GM19328 (cell line): ENCODE measurements around the gene AGFG2.
"Not testable (repeated sequence)": the region's sequence is repeated elsewhere in the genome, so short reads cannot be mapped to it uniquely, and the experiment has no call there.

ENCODE experiments used
- ATAC-seq: cut with Tn5 transposase; IDR thresholded peaks from one replicate; pipeline ENCODE4 v1.9.1; 2021; ENCODE audit warnings: mild to moderate bottlenecking, moderate library complexity; ENCODE audit not compliant: unreplicated experiment

AGFG2 gene

GRCh38 chr7:100547872-100548271 is 8.9 kb downstream of the AGFG2 start:
- no peak for ATAC-seq

DNA sequence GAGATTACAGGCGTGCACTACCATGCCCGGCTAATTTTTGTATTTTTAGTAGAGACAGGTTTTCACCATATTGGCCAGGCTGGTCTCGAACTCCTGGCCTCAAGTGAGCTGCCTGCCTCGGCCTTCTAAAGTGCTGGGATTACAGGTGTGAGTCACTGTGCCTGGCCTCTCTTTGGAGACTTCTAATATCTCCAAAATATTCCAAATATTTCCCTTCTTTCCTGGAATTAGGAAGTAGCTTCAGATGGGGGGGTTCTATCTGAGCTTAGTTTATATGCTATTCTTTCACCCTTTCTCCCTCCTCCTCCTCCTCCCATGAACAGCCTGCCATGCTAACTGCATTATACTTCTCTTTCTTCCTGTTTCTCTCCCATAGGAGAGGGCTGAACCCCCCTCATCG is 9.4 kb downstream of the AGFG2 start:
- not testable (repeated sequence) for ATAC-seq

DNA sequence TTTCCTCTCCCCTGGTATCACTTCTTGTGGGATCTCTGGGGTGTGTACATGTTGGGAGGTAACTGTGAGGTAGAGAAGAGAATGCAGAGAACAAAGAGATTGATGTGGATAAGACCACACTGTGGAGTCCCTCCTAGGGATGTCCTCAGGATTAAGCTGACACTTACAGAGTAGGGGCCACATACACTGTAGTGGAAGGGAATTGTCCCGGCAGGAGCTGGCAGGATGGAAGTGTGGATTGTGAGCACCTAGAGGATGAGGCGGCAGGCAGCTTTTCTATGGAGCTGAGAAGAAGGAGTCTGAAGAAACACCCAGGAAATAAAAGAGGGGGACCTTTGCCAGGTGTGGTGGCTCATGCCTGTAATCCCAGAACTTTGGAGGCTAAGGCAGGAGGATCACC is 13.5 kb downstream of the AGFG2 start:
- ATAC-seq, result no peak

DNA sequence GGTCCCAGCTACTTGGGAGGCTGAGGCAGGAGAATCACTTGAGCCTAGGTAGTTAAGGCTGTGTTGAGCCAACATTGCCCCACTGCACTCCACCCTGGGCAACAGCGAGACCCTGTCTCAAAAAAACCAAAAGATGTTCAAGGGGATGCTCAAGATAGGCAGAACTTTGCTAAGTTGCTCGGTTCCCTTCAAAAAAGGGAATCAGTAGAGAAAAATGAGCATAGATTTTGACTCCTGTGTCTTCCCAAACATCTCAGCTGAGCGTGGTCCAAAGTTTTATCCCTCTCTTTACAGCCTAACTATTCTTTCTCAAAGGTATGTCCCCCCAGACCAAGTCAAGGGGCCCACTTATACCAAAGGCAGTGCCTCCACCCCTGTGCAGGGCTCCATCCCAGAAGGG is 14.0 kb downstream of the AGFG2 start:
- no peak for ATAC-seq

DNA sequence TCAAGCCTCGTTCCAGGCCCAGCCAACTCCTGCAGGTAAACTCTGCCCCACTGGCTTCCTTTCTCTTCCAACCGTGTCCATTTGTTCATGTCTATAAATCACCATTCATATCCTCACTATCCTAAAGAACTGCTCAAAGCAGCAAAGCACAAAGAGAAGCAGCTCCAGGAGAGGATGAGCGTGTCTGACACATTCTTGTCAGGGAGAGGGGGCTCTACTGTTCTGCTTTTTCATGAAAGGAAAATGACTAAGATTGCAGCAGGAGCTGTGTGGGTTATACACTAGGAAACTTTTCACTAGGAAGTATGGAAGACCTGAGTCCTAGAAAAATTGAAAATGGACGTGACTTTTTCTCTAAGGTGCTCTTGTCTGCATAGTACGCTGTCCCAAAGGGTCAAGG is 16.7 kb downstream of the AGFG2 start:
- ATAC-seq, result no peak

GRCh38 chr7:100556541-100556940 is 17.5 kb downstream of the AGFG2 start:
- ATAC-seq, result no peak

DNA sequence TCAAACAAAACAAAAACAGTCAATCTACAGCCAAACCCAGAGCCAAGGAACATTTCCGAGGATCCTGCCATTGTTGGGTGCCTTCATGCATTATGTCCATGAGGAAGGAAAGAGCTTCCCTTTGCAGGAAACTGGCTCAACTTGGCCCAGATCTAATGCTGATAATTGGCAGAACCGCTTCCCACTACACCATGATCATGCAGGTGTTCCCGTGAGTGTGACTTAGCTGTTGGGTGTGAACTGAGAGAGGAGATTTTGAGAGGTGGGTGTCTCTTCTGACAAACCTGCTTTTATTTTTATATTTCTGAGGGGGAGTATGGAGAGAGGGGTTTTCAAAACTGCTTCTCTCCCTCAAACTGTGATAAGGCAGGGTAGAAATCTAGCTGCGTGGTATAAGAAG is 20.1 kb downstream of the AGFG2 start:
- no peak for ATAC-seq

- no peak for ATAC-seq
These were observed 22.6 kb downstream of the AGFG2 start for GRCh38 chr7:100561491-100562194.

DNA sequence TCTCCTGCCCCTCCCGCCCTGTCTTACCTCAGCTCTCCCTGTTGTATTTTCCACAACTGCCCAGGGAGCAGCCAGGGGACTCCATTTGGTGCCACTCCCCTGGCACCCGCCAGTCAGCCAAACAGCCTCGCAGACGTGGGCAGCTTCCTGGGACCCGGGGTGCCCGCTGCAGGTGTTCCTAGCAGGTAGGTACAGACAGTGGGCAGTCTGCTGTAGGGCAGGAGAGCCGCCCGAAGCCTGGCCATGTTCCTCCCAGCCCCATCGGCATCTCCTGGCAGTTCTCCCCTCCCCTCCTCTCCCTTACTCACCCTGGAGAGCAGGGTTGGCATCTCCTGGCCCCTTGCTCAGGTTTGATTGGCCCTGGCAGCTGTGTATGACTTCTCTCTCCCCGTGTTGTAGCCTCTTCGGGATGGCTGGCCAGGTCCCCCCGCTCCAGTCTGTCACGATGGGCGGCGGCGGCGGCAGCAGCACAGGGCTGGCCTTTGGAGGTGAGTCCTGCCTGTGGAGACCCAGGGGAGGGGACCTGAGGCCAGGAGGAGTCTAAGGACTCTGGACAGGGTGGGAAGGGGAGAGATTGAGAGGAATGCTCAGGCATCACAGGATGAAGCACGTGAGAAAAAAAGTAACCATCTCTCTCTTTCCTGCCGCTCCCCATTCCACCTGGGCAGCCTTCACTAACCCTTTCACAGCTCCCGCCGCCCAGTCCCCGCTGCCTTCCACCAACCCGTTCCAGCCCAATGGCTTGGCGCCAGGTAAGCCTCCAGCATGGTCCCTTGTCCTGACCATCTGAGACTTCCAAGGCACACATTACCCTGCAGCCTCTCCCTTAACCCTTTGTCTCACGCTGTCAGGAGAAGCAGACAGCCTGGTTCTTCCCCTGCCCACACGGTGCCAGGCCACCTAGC is 23.4 kb downstream of the AGFG2 start:
- no peak for ATAC-seq

GRCh38 chr7:100563100-100563564 is 24.1 kb downstream of the AGFG2 start:
- ATAC-seq, result no peak

GRCh38 chr7:100563809-100564400 is 24.9 kb downstream of the AGFG2 start:
- ATAC-seq, result no peak

GRCh38 chr7:100564405-100564804 is 25.4 kb downstream of the AGFG2 start:
- ATAC-seq, result not testable (repeated sequence)

DNA sequence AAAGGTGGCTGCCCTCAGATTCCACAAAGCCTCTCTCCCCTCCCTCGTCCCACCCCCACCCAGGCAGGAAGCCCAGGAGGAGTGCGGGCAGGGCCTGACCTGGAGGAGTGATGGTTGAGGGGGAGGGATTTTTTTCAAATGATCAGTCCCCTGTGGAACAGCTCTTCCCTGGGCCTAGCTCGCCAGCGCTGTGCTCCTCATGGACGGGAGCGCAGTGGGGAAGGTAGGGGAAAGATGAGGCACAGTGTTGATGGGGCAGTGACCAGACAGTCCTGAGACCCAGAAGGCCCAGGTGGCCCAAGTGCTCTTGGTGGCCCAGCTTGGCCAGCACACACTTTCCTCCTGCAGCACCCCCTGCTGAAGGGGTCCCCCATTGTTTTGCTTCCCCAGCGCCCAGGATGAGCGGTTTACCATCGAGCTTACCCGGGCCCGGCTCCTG is 26.1 kb downstream of the AGFG2 start:
- ATAC-seq, result no peak

DNA sequence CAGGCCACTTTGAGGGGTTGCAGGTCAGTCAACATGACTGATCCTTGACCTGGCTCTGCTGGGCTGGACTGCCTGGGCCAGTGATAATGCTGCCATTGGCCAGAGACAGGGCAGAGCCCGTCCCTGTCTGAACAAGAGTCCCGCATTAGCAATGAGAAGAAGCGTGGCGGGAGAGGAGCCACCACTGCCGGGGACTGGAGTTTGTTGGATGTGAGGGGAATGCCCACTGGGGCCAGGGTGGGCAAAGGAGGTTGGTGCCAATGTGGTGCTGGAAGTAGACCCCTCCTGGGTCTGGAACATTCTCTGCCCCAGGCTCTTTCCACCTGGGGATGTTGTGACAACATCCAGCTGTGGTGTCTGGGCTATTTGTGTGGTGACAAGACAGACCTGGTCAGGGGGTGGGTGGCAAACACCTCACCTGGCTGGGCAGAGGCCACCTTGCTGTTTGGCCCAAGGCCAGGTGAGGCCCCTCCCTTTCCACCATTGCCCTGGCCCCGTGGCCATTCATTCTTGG is 27.1 kb downstream of the AGFG2 start:
- ATAC-seq, result no peak

DNA sequence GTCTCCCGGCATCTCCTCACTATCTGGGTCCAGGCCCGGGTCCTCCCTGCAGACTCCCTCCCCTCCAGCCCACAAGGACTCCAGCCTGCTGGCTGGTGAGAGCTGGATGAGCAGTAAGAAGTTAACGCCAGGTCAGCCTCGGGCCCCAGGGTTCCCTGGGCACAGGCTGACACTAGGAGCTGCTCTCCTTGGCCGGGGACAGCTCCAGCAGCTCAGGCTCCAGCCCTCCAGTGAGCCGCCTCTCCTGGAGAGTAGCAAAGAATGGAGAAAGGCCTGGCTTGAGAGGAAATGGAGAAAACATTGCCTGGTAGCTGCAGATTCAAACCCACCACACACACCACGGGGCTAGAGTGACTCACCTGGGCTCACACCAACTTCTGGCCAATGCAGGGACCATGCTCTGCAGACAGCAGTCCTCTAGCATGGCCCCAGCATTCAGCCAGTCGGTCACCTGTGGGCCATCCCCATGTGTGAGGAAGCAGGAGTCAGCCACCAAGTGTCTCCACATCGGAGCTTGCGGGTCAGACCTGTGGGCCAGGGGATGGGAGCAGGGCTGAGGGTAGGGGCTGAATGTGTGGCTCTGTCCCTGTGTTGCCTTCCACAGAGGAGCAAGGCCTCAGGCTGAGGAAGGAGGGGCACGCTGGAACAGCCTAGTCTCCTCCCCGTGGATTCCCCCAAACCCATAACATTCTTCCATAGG is 28.2 kb downstream of the AGFG2 start:
- ATAC-seq, result no peak

DNA sequence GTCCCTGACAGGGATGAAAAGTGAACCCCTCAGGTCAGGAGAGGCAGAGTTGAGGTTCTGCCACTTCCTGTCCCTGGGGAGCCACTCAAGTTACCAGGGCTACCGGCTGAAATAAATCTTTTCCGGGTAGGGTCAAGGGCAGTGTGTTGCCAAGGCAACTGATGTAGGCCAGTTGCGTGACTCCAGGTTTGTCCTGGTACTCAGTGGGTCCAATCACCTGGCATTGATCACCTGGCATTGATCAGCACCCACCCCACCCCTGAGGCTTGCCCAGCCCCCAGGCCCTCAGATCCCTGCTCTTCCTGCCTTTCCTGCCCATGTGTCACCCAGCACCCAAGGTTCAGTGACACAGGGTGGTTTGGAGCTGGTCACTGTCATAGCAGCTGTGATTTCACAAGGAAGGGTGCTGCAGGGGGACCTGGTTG is 28.8 kb downstream of the AGFG2 start:
- no peak for ATAC-seq

DNA sequence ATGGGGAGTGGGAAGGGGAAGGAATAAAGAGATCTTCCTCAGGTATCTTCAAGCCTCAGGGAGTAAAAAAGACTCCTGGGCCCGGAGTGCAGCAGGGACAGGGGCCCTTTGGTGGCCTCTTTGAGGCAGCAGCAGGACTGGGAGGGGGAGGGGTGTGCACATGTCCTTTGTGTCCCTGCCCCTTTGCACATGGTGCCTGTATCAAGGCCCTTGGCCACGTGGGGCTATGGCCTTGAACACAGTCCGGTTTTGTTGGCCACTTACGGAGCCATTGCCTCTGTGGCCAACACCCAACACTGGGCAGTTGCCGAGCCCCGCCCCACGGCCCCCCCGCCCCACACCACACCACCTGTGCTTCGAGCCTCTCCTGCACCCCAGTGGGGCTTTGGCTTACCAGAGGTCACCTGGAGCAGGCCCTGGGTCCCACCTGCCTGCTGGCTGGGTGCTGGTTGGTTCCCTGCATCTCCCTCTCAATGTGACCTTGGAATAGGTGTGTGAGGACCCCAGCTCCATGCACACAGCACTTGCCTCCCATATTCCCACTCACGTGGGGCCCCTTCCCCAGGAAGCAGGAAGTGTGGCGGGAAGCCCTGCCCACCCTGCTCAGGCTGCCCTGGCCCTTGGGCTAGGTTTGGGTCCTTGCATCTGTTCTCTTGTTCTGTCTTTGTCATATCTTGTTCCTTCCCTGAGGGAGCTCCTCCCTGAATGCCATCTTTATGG is 29.3 kb downstream of the AGFG2 start:
- ATAC-seq, result no peak

DNA sequence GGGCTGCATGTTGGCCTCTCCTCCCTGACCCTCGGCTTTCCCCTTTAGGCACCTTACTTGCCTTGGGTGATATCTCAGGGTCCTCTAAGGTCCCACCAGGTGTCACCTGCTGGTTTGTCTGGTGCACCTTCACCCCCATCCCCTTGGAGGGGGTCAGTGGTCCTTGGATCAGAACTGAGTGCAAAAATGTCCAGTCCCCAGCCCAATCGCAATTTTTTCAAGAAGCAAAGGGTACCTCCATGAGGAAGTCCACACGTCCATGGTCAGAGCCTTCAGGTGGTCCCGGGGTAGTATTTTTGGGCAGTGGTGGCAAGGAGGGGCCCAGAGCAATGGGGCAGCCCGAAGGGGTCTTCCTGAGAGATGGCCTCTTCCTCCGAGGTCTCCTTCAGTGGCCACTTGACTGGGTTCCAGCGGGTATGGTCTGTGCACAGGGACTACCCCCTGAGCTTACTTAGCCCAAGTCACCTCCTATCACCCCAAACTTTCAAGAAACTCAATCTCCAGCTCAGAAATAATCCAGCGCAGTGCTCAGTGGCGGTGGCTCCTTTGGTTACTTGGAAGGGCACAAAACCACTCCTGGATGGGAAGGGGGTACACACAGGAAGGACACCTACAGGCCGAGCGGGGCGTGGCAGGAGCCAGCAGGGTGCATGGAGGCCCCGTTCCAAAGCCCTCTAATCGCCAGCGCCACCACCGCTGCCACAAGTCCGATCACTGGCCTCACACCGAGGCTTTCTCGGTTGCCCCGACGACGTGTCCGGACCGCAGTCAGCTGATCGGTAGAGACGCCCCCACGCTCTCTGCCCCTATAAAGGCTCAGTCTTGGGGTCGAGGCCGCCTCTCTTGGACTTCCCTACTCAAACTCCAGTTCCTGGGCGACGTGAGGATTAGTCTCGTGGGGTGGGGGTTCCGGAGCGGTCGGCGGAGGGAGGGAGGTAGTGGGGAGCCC is 30.2 kb downstream of the AGFG2 start:
- ATAC-seq, result no peak
